GM12878 (cell line): Measurements from ENCODE around the gene BRCA2. TPM values are rescaled to one million over a fixed set of nuclear protein-coding genes. Genes with fewer than 3 reads are reported as not detected.

ENCODE experiments used
- ATAC-seq: fragments of 200-7000 bp; cut with Tn5 transposase; 3 replicates; pipeline ENCODE4 v1.9.1; 2020; ENCODE audit warnings: mild to moderate bottlenecking, moderate library complexity
- BruUV-seq: library from RNA; stranded (reverse); fragments of 400-500 nt; replicated peaks from 2 replicates; lab custom pipeline; 2021; lab: Mats Ljungman, UMichigan
- CTCF ChIA-PET: fragments of 300-600 bp; sonication (Branson Sonifier 250); formaldehyde crosslinking; extraction: SDS; loops from one replicate; lab custom pipeline; 2021; ENCODE audit warnings: inconsistent platforms; lab: Yijun Ruan, JAX
- POLR2A ChIA-PET: fragments of 350-600 bp; formaldehyde crosslinking; extraction: SDS; loops from one replicate; lab custom pipeline; 2021; ENCODE audit warnings: inconsistent platforms; lab: Charles Lee
- RAD21 ChIA-PET: fragments of 300-600 bp; sonication (Branson Sonifier 250); formaldehyde crosslinking; loops from one replicate; lab custom pipeline; 2023; ENCODE audit warnings: antibody characterized with exemption; ENCODE audit not compliant: unreplicated experiment; lab: Charles Lee
- SMC1A ChIA-PET: fragments of 300-600 bp; sonication (Branson Sonifier 250); formaldehyde crosslinking; loops from one replicate; lab custom pipeline; 2023; ENCODE audit not compliant: unreplicated experiment, uncharacterized antibody; lab: Charles Lee
- DNase-seq: peaks from one replicate; pipeline ENCODE4 v3.0.0-alpha.2; 2011; ENCODE audit warnings: low read depth, low spot score
- FAIRE-seq: peaks from 3 replicates; lab custom pipeline; 2011; peaks lifted over from hg19 to GRCh38; lab: Jason Lieb, UNC
- H2AFZ ChIP-seq: 2 replicates; pipeline ENCODE4 v1.6.0; 2011; ENCODE audit warnings: low read depth, low read length, control low read depth; ENCODE audit not compliant: control insufficient read depth
- H3K27ac ChIP-seq: 2 replicates; pipeline ENCODE4 v1.5.1; 2011; ENCODE audit warnings: control low read depth; ENCODE audit not compliant: control insufficient read depth, insufficient read depth
- H3K27me3 ChIP-seq, 2 experiments: replicated peaks in 1 of 2; 2 replicates each; pipeline versions ENCODE4 v1.6.0 to v1.6.1; 2011; ENCODE audit warnings: low read length in 1 of 2; ENCODE audit not compliant: control insufficient read depth in 2 of 2, insufficient read depth in 2 of 2
- H3K36me3 ChIP-seq, 2 experiments: 2 replicates each; pipeline ENCODE4 v1.5.1; 2011; ENCODE audit warnings: low read length in 1 of 2; ENCODE audit not compliant: control insufficient read depth in 2 of 2, insufficient read depth in 2 of 2
- H3K4me1 ChIP-seq: 2 replicates; pipeline ENCODE4 v1.6.1; 2011; ENCODE audit warnings: mild to moderate bottlenecking, low read length, moderate library complexity, mixed read lengths; ENCODE audit not compliant: control insufficient read depth, insufficient read depth
- H3K4me2 ChIP-seq: 2 replicates; pipeline ENCODE4 v1.6.0; 2011; ENCODE audit warnings: control low read depth; ENCODE audit not compliant: control insufficient read depth, insufficient read depth
- H3K4me3 ChIP-seq: fragments of 200-600 bp; sonication (generic); 2 replicates; pipeline ENCODE4 v1.5.1; 2016
- H3K79me2 ChIP-seq: 2 replicates; pipeline ENCODE4 v1.6.0; 2011; ENCODE audit warnings: low read length; ENCODE audit not compliant: control insufficient read depth, insufficient read depth
- H3K9ac ChIP-seq: 2 replicates; pipeline ENCODE4 v1.8.0; 2011; ENCODE audit warnings: low read length, control low read depth, mixed read lengths; ENCODE audit not compliant: control insufficient read depth, insufficient read depth
- H3K9me3 ChIP-seq: replicated peaks from 3 replicates; pipeline ENCODE4 v1.5.1; 2011; ENCODE audit warnings: mild to moderate bottlenecking, low read length; ENCODE audit not compliant: control insufficient read depth, insufficient read depth
- H4K20me1 ChIP-seq: 2 replicates; pipeline ENCODE4 v1.6.0; 2011; ENCODE audit not compliant: control insufficient read depth, insufficient read depth
- CHD4 ChIP-seq: fragments of 200-600 bp; sonication (generic); IDR thresholded peaks from 2 replicates; pipeline ENCODE4 v1.6.1; 2016; ENCODE audit warnings: mild to moderate bottlenecking
- LARP7 ChIP-seq: fragments of 450-650 bp; IDR thresholded peaks from 2 replicates; pipeline ENCODE4 v1.6.1; 2017; ENCODE audit warnings: mild to moderate bottlenecking
- NR2C1 ChIP-seq: fragments of 450-650 bp; IDR thresholded peaks from 2 replicates; pipeline ENCODE4 v1.6.1; 2017; ENCODE audit warnings: antibody characterized with exemption, mild to moderate bottlenecking, moderate library complexity
- PML ChIP-seq: IDR thresholded peaks from 2 replicates; pipeline ENCODE4 v1.6.1; 2012; ENCODE audit warnings: low read length, inconsistent platforms
- SMAD5 ChIP-seq: IDR thresholded peaks from 2 replicates; pipeline ENCODE4 v1.6.1; 2016; ENCODE audit warnings: antibody characterized with exemption, low read depth
- STAT3 ChIP-seq: IDR thresholded peaks from 2 replicates; pipeline ENCODE4 v1.6.1; 2011; ENCODE audit warnings: low read depth, low read length, improper control_type of control experiment
- ZNF207 ChIP-seq: fragments of 450-650 bp; IDR thresholded peaks from 2 replicates; pipeline ENCODE4 v1.6.1; 2014; ENCODE audit warnings: antibody characterized with exemption, mild to moderate bottlenecking, borderline replicate concordance
- ZZZ3 ChIP-seq: IDR thresholded peaks from 2 replicates; pipeline ENCODE4 v1.6.1; 2011; ENCODE audit warnings: low read depth; ENCODE audit not compliant: control insufficient read depth, insufficient read length
- WGBS: methylation state at CpG from one replicate; pipeline ENCODE4 v1.1.6; 2016; ENCODE audit warnings: low lambda C conversion rate; ENCODE audit not compliant: insufficient replicate concordance, insufficient coverage; ENCODE audit errors: missing lambda C conversion rate; 5-methylcytosine and 5-hydroxymethylcytosine counted together
- in situ Hi-C: fragments of 300-500 bp; cut with MboI; formaldehyde crosslinking; loops from 9 replicates; pipeline ENCODE4 v1.14.3; 2018; ENCODE audit warnings: mixed read lengths
- intact Hi-C: fragments of 100-400 bp; cut with micrococcal nuclease; formaldehyde crosslinking; loops from one replicate; pipeline ENCODE4 v1.14.2; 2022; ENCODE audit not compliant: unreplicated experiment
- polyA plus RNA-seq, 11 experiments: library from polyadenylated mRNA; depleted of rRNA in 4 of 11; unstranded in 6 of 11; stranded (reverse) in 5 of 11; fragments of >200 nt; fragmentation: Nextera tagmentation in 4 of 11; fragmentation: Illumina TruSeq in 1 of 11; extraction: Ambion mirVana in 4 of 11; extraction: Trizol in 1 of 11; gene quantifications; 1 replicate in 1 of 11; 2 replicates in 10 of 11; pipeline versions ENCODE4 v1.2.1 to v1.2.3, GENCODE V29; 2011 to 2016; ENCODE audit warnings: inconsistent platforms in 2 of 11, missing spikeins in 2 of 11, low read depth in 1 of 11
- total RNA-seq, 4 experiments: library from RNA; depleted of rRNA in 3 of 4; stranded (reverse); fragments of >200 nt in 3 of 4; fragmentation: Illumina TruSeq in 1 of 4; extraction: Trizol in 1 of 4; gene quantifications; 2 replicates each; pipeline versions ENCODE4 v1.2.1 to v1.2.3, GENCODE V29; 2013 to 2021
- TF ChIP-seq, protein P1 (sequence below): fragments of 450-650 bp; IDR thresholded peaks from 2 replicates; pipeline ENCODE4 v1.6.1; 2018; ENCODE audit warnings: mild to moderate bottlenecking, low read depth, moderate library complexity; ENCODE audit not compliant: partially characterized antibody
- TF ChIP-seq, protein P2 (sequence below): fragments of 450-650 bp; formaldehyde crosslinking; IDR thresholded peaks from 2 replicates; pipeline ENCODE4 v1.5.0; 2022; ENCODE audit warnings: mild to moderate bottlenecking, missing genetic modification characterization

The BRCA2 gene
- total and polyA plus RNA-seq, 10 of the 15 experiments (the other 5 are each of a cell fraction or from before 2014, with no cell fraction given) = 7.6 to 42.2 (median 23.9) TPM

DNA sequence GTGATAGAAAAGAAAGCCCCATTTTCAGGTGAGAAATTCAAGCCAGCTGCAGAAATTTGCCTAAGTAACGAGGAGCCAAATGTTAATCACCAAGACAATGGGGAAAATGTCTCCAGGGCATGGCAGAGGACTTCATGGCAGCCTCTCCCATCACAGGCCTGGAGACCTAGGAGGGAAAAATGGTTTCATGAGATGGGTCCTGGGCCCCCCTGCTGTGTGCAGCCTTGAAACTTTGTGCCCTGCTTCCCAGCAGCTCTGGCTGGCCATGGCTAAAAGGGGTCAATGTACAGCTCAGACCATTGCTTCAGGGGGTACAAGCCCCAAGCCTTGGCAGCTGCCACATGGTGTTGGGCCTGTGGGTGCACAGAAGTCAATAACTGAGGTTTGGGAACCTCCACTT lies 102.7 kb downstream of the BRCA2 start:
- Histone ChIP-seq H4K20me1 (no peaks in the 10 kb centered on the region), H3K9me3 (peaks cover 17% of the 10 kb centered on the region), H3K9ac (no peak overlapping the region), H3K36me3 (peaks cover 1 to 3% of the 10 kb centered on the region in 2 experiments; a peak in 2 of 4 replicates), H3K4me1 (no peaks in the 10 kb centered on the region), H3K4me3 (no peak overlapping the region), H3K27me3 (no peaks in the 10 kb centered on the region), H3K4me2 (no peak overlapping the region), H2AFZ (no peak overlapping the region), H3K27ac (no peak overlapping the region), H3K79me2 (peaks cover 5% of the 10 kb centered on the region)
- in situ Hi-C loops = no loop called here
- BruUV-seq = no TSS peak
- intact Hi-C loops = no loop called here
- POLR2A ChIA-PET = no interaction called here
- TF ChIP-seq ZNF207 (no peak), ZZZ3 (no peak), PML (no peak), CHD4 (no peak), NR2C1 (no peak), LARP7 (no peak), SMAD5 (no peak), STAT3 (no peak)
- TF ChIP-seq, protein P1, sequence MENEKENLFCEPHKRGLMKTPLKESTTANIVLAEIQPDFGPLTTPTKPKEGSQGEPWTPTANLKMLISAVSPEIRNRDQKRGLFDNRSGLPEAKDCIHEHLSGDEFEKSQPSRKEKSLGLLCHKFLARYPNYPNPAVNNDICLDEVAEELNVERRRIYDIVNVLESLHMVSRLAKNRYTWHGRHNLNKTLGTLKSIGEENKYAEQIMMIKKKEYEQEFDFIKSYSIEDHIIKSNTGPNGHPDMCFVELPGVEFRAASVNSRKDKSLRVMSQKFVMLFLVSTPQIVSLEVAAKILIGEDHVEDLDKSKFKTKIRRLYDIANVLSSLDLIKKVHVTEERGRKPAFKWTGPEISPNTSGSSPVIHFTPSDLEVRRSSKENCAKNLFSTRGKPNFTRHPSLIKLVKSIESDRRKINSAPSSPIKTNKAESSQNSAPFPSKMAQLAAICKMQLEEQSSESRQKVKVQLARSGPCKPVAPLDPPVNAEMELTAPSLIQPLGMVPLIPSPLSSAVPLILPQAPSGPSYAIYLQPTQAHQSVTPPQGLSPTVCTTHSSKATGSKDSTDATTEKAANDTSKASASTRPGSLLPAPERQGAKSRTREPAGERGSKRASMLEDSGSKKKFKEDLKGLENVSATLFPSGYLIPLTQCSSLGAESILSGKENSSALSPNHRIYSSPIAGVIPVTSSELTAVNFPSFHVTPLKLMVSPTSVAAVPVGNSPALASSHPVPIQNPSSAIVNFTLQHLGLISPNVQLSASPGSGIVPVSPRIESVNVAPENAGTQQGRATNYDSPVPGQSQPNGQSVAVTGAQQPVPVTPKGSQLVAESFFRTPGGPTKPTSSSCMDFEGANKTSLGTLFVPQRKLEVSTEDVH = no peak
- TF ChIP-seq, protein P2, sequence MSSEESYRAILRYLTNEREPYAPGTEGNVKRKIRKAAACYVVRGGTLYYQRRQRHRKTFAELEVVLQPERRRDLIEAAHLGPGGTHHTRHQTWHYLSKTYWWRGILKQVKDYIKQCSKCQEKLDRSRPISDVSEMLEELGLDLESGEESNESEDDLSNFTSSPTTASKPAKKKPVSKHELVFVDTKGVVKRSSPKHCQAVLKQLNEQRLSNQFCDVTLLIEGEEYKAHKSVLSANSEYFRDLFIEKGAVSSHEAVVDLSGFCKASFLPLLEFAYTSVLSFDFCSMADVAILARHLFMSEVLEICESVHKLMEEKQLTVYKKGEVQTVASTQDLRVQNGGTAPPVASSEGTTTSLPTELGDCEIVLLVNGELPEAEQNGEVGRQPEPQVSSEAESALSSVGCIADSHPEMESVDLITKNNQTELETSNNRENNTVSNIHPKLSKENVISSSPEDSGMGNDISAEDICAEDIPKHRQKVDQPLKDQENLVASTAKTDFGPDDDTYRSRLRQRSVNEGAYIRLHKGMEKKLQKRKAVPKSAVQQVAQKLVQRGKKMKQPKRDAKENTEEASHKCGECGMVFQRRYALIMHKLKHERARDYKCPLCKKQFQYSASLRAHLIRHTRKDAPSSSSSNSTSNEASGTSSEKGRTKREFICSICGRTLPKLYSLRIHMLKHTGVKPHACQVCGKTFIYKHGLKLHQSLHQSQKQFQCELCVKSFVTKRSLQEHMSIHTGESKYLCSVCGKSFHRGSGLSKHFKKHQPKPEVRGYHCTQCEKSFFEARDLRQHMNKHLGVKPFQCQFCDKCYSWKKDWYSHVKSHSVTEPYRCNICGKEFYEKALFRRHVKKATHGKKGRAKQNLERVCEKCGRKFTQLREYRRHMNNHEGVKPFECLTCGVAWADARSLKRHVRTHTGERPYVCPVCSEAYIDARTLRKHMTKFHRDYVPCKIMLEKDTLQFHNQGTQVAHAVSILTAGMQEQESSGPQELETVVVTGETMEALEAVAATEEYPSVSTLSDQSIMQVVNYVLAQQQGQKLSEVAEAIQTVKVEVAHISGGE (CRISPR knock-in tag) = no peak
- FAIRE-seq (no peak), ATAC-seq (no peak), DNase-seq (no peak)
- SMC1A ChIA-PET = no interaction called here
- WGBS = 100% methylated on average over 1 of the region's 1 CpG
- RAD21 ChIA-PET = no interaction called here
- CTCF ChIA-PET = interaction anchor here (1.1 kb wide), 1 partner anchor 101 kb away, joined by 3 read pairs; no protein-coding TSS in a partner anchor
